Transverse colon (tissue), 3 donors: Measurements from ENCODE around the gene CABP5.

Experiments
- POLR2A ChIP-seq: fragments of 450-650 bp; IDR thresholded peaks from one replicate; pipeline ENCODE4 v1.6.1; 2016; ENCODE audit warnings: antibody characterized with exemption, mild to moderate bottlenecking, moderate library complexity
- TF ChIP-seq, protein P1 (sequence below), 5 experiments: fragments of 200-600 bp in 3 of 5; fragments of 450-650 bp in 2 of 5; sonication (generic) in 3 of 5; IDR thresholded peaks; 1 replicate in 2 of 5; 2 replicates in 3 of 5; pipeline ENCODE4 v1.5.1; 2016 to 2017; ENCODE audit warnings: antibody characterized with exemption in 5 of 5, inconsistent platforms in 3 of 5, mild to moderate bottlenecking in 2 of 5, moderate library complexity in 1 of 5

DNA sequence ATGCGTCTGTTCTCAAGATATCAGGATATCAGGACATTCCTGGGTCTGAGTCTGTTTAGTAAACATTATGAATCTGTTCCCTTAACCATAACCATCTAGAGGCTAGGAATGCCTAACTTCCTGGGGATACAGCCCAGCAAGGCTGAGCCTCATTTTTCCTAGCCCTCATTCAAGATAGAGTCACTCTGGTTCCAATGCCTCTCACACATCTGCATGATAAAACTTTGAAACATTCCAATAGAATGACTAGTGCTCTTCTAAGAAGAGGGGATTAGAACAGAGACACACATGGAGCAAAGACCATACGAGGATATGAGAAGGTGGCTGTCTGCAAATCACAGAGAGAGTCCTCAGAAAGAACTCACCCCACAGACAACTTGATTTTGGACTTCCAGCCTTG, 20.6 kb upstream of the CABP5 start:
- TF ChIP-seq POLR2A, result no peak
- TF ChIP-seq, protein P1, sequence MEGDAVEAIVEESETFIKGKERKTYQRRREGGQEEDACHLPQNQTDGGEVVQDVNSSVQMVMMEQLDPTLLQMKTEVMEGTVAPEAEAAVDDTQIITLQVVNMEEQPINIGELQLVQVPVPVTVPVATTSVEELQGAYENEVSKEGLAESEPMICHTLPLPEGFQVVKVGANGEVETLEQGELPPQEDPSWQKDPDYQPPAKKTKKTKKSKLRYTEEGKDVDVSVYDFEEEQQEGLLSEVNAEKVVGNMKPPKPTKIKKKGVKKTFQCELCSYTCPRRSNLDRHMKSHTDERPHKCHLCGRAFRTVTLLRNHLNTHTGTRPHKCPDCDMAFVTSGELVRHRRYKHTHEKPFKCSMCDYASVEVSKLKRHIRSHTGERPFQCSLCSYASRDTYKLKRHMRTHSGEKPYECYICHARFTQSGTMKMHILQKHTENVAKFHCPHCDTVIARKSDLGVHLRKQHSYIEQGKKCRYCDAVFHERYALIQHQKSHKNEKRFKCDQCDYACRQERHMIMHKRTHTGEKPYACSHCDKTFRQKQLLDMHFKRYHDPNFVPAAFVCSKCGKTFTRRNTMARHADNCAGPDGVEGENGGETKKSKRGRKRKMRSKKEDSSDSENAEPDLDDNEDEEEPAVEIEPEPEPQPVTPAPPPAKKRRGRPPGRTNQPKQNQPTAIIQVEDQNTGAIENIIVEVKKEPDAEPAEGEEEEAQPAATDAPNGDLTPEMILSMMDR (IDR thresholded peaks at IDR 0.05), result no peak
